GM18909 (cell line): ENCODE data around the gene MME.
"Not testable (repeated sequence)": the region's sequence is repeated elsewhere in the genome, so short reads cannot be mapped to it uniquely, and the experiment has no call there.

Source experiments
- ATAC-seq: cut with Tn5 transposase; IDR thresholded peaks from one replicate; pipeline ENCODE4 v1.9.1; 2021; ENCODE audit warnings: mild to moderate bottlenecking; ENCODE audit not compliant: unreplicated experiment, poor library complexity

The MME gene

DNA sequence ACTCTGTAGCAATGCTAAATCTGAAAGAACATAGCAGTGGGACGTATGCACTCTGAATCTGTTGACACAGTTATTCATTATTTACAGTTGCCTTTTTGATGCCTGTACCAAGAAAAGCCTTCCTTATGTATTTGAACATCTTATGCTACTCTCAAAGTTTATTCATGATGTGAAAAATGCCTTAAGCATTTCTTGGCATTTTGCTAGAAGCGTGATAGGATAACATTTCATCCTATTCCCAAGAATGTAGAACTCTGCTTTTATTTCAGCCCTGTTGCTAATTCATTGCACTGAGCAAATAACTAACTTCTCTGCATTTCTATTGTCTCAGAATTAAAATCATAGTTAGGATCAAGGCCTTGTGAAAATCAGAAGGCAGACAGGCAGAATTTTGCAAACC, 107.9 kb downstream of the MME start:
- ATAC-seq = no peak

DNA sequence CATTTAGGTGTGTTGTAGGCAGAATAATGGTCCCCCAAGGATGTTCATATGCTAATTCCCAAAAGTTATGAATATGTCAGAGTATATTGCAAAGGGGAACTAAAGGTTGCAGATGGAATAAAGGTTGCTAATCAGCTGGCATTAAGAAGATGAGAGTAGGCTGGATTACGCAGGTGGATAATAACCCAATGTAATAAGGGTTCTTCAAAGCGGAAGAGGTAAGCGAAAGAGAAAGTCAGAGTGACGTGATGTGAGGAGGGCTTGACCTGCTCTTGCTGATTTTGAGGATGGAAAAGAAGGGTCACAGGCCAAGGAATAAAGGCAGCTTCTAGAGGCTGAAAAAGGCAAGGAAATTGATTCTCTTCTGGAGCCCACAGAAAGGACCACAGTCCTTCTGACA, 109.4 kb downstream of the MME start:
- ATAC-seq = no peak

DNA sequence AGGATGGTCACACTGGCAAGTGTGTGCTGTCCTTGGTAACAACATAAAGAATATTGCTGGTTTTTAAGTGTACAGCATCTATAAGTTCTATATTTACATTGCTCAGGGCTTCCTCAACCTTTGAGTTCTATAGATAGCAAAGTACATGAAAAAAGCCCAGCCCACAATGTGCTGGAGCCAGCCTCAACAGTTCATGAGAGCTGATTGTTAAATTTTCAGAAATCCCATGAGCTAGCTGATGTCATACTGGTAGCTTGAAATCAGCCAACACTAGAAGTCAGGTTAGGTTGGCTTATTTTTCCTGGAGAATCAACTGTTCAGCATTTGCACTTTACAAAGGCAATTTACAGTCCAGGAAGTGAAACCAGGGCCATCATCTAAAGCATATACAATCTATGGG, 110.6 kb downstream of the MME start:
- no peak for ATAC-seq

DNA sequence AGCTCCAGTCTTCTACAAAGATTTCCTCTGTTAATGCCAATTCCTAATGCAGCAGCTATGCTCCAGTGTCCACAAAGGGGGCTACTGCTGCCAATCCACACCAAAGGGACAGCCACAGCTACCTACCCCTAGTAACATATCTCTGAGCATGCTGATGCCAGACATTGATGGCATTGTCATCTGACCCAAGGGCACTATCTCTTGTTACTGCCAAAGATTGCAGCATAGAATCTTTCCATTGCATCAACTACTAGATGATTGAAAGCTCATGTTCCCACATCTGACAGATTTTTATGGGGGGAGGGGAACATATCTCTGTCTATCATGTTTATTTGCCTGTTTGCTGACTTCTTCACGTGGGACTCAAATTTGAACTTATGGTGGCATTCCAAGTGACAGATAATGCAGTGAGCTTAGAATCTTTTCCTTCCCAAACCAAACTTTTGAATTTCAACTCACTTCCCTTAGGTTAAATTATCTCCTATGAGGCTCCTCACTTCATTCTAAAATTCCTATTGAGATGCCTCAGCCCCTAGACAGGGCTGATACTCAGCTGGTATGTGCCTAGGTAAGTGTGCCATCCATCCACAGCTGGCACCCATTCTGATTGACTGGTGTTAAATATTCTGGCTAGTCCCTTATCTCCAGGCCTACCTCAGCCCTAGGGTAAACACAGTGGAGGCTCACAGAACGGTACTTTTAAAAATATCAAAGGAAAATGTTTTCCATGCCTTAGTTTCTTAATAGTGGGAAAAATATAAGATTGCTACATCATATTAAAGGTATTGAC, 113.0 kb downstream of the MME start:
- ATAC-seq = no peak

DNA sequence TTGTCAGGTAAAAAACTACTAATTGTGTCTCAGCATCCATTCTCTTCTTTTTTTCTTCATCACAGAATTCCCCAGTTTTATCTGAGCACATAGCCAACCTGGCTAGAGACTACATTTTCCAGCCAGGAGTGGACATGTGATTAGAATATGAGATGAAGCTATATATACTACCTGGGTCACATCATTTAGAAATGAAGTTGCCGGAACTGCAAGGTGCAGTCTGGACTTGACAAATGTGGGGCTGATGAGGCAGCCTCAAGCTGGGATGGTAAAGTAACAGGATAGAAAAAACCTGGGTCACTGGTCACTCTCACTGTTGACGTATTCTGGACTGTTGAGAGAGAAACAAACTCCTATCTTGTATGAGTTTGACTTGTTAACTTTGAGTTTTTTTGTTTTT, 113.7 kb downstream of the MME start:
- no peak for ATAC-seq

DNA sequence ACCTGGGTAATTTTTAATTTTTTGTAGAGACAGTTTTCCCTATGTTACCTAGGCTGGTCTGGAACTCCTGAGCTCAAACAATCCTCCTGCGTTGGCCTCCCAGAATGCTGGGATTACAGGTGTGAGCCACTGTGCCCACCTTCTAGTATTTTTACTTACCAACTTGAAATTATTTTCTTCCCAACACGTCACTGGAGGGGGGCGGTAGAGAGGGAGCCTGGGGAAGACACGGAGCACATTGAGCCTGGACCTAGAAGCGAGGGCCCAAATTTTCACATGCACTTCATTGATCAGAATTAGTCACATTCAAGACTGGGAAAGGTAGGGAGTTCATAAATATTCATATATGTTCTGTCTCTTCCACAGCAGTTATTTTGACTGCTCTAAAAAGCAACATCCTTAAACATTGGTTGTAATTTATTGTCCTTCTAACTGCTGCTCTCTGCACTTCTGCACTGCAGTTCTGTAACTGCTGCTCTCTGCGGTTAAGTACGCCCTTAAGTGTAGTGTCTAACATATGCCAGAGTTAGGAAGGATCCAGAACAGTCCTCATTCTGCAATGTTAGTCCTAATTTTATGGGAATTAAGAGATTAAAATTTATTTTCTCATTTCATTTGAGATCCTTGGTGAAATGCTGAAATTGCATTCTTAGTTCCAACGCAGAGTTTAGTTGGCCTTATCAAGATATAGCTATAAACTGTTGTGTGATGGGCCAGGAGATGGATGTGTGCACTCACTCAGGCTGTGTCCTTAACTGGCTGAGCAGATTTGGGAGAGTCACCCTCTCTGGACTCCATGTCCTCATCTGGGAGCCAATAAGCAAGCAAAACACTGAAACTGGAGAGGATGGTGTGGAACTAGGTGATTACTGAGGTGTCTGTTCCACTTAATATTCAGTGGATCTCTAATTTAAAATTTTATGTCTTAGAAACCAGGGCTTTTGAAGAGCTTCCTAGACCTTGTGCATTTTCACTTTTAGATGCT, 115.1 kb downstream of the MME start:
- no peak for ATAC-seq

DNA sequence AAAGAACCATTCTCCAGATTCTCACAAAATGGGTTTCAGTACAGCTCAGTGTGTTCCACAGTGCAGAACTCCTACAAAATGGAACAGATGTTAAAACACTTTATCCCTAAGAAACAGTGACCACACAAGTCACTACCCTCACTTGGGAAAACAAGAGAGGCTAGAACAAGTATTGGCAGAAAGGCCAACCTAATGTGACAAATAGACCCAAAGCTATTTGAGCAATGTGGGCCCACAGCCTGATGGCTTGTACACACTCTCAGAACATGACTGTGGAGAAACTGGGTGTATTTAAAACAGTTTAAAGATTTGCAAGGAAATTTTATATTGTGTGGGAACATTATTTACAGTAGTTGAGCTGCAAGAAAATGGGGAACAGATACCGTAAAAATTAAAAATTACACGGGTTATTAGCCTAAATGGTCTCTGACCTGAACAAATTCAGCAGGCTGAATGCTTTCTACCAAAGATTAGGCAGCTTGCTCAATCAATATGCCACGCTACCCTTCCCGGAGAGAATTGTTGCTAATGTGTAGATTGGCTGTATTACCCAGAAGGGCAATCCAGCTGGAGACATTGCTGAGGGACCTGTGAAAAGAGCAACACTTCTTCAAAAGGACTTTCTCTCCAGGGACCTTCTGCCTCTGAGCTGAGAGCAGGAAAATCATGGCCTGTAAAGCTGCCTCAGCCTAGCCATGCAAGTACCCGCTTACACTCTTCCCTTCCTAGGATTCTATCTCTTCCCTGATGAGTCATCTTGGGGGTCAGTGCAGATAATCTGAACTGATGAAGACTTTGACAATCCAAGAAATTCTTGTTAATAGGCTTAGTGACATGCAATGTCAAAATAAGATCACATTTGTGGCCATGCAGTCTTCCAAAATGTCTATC, 116.3 kb downstream of the MME start:
- no peak for ATAC-seq

DNA sequence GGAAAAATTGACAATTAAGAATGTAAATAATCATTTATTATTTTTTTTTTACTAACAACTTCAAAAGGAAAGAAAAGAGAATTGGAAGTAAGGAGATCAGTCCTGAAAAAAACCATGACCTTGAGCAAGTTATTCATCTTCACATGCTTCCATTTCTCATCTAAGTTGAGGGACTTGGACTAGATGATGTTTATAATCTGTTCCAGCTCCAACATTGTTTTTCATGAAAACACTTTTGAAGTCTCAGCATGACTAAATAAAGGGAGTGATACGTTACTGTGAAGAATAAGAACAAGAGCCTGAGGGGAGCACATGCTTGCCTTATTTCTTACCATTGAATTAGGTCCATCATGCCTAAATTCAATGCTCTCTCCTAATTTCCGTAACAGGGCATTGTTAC, 117.7 kb downstream of the MME start:
- no peak for ATAC-seq

DNA sequence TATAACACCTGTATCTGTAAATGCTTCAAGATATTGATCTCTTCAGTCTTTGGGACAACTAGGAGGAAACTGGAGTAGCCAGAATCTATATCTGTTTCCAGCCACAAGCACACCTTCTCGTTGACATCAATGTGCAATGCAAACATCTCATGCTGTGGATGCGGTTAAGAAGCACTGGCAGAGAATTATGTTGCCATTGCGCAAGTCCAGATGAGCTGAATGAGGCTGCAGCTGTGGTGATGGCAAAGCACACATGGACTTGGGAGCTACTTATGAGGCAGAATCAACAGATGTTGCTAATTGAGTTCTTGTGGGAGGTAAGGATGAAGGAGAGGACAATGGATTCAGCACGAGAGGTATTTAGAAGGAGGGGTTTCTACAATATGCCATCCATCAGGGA, 122.5 kb downstream of the MME start:
- ATAC-seq = no peak

DNA sequence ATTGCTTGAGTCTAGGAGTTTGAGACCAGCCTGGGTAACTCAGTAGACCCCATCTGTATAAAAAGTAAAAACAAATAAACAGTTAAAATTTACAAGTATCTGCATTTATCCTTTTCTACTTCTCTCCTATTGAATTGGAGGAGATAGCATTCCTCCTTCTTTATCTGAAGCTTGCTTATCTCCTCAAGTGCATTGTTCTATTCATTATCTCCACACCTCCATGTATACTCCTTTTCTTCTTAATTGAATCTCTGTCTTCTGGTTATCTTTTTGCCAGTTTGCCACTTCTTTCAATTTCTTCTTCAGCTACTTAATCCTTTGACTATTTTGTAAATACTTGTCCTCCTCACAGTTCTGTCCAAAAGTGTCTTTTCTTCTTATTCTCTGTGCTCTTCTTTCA, 124.7 kb downstream of the MME start:
- no peak for ATAC-seq

DNA sequence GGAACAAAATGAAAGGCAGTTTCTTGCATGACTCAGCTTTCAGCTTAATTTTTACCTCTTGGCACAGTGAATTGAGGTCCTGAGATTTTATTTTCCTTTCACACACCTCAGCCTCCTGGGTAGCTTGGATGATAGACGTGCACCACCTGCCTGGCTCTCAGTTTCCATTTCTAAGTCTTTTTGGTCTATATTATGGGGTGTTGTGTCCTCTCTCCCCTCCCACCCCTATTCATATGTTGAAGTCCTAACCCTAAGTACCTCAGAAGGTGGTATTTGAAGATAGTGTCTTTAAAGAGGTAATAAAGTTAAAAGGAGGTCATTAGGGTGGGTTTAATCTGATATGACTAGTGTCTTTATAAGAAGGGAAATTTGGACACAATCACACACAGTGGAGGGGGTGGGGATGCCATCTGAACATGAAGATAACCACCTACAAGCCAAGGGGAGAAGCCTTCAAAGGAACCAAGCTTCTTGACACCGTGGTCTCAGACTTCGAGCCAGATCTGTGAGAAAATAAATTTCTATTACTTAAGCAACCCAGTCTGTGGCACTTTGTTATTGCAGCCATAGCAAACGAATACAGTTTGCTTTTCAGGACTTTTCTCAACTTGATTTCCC, 128.2 kb downstream of the MME start:
- no peak for ATAC-seq

DNA sequence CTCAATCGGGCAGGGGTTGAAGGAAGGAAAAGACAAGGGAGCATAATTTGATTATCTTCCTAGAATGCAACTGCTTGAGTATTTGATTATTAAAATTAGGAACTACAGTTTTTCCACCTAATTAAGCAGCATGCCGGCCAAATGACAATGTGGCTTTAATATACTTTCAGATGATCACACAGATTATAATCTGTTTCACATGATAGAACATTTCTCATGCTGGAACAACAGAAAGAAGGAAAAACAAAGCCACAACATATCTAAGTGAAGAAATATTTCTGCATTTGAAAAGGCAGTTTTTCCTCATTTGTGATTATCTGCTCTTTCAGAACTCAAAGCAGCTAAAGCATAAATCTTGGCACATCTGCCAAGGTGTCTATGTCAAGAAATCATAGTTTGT, 130.6 kb downstream of the MME start:
- ATAC-seq = no peak

DNA sequence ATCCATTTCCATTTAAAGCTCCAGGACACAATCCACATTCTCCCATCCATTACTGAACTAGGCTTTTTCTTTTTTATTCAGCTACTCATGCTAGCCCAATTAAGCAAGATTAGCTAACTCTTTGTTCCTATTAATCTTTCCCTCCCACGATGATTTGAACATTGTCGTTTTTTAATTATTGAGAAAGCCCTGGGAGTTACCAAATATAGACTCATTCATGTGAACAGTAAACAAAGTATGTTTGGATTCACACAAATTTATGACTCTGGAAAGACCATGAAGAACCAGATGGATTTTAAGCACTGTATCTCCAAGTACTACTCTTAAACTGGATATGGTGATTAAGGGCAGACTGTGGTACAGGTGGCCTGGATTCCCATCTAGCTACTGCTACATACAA, 131.1 kb downstream of the MME start:
- no peak for ATAC-seq

DNA sequence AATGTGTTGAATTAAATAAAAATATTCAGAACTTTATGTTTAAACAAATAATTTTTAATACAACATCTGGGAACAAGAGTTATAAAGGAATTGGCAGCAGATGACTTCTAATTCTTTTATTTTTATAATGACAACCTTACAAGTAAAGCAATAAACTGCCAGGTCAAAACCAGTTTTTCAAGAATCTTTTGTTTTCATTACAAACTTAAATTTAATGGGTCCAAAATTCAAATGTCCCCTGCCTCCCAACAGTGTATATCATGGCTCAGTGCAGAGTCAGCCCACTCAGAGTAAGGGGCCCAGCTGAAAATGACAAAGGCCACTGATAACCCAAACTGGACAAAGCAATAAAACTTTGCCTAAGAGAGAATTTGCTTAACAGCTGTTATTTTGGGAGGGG, 131.8 kb downstream of the MME start:
- no peak for ATAC-seq

DNA sequence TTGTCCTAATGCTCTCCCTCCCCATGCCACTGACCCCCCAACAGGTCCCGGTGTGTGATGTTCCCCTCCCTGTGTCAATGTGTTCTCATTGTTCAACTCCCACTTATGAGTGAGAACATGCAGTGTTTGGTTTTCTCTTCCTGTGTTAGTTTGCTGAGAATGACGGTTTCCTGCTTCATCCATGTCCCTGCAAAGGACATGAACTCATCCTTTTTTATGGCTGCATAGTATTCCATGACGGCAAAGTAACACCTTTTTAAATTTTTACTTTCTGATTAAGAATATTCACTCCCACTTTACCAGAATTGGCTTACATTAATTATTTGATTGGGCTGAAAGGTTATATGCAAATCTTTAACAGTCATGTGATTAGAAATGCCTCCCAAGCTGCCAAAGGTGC, 135.9 kb downstream of the MME start:
- ATAC-seq = not testable (repeated sequence)

DNA sequence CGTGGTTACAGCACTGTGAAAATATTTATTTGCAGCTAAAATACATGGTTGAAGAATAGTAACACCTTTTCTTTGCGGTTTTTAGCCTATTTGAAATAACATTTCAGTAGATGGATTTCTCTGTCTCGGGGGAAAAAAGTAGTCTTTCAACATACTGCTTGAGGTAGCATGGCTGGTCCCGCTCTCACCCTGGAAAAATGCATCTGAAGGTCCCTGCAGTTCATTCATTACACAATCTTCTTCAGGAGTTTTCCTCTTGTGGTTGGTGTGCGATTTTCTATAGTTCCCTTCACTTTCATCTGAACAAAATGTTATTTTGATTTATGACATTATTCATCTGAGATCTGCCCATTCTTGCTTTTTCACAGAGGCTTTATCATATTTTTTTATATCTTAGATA, 137.5 kb downstream of the MME start:
- ATAC-seq = no peak

DNA sequence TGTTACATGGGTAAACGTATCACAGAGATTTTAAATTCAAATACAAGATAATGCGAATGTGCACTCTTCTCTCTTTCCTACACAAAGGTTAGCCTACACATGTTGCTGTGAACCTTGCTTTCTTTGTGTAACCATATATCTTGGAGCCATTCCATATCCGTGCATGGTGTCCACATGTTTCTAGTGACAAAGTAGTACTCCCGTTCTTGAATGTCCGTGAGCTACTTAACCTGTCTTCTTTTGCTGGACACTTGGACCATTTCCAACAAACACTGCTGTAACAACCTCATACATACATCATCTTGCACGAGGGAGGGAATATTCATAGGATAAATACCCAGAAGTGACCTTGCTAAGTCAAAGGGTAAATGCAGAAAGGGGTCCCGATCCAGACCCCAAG, 138.3 kb downstream of the MME start:
- no peak for ATAC-seq

DNA sequence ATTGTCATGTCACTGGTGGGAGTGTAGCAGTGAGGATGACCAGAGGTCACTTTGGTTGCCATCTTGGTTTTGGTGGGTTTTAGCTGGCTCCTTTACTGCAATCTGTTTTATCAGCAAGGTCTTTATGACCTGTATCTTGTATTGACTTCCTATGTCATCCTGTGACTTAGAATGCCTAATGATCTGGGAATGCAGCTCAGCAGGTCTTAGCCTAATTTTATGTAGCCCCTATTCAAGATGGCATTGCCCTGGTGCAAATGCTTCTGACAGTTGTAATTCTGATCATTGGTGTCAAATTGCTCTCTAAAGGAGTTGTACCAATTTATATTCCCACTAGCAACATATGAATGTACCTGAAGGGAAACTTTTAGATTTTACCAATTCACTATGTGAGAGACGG, 139.0 kb downstream of the MME start:
- no peak for ATAC-seq

DNA sequence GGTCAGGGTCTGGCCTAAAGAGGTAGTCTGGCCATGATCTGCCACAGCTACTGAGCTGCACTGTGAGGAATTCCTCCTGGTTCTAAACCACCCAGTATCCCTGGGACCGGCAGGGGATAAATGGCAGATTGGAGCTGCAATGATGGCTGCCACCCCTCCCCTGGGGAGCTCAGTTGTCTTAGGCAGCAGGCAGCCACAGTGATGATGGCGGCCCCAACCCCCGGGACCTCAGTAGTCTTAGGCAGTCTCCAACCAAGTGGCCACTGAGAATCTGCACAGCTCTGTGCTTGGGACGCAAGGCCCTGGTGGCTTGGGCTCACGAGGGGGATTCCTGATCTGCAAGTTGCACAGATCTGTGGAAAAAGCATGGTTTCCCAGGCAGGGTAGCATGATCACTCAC, 145.3 kb downstream of the MME start:
- no peak for ATAC-seq

DNA sequence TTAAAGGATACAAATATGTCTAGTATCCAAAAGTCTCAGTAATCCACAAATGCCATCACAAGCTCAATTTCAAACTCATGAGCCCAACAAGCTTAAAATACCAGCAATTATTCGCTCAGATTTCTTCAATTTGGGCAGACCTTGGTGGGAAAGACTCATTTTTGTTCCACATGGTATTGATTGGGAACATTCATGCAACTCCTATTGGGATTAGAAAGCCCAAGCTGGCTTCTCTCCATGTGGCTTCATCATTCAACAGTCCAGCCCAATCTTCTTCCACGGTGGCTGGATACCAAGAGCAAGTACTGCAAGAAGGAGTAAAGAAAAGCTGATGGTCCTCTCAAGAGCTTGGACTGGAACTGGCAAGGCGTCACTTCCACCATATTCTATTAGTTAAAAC, 147.0 kb downstream of the MME start:
- ATAC-seq = no peak
